HG03432 (cell line): ENCODE results near the gene GRK5.

ENCODE experiments used
- ATAC-seq: cut with Tn5 transposase; IDR thresholded peaks from one replicate; pipeline ENCODE4 v1.9.1; 2021; ENCODE audit warnings: mild to moderate bottlenecking, moderate library complexity; ENCODE audit not compliant: unreplicated experiment

Gene GRK5

GRCh38 chr10:119415121-119415520 is 207.8 kb downstream of the GRK5 start:
- no peak for ATAC-seq

- no peak for ATAC-seq
Measured at GRCh38 chr10:119415536-119416503, 208.4 kb downstream of the GRK5 start.

GRCh38 chr10:119416855-119417254 is 209.5 kb downstream of the GRK5 start:
- peak; percentile 66 for ATAC-seq

GRCh38 chr10:119417852-119418251 is 210.5 kb downstream of the GRK5 start:
- ATAC-seq: no peak

GRCh38 chr10:119418362-119418761 is 211.0 kb downstream of the GRK5 start:
- no peak for ATAC-seq

GRCh38 chr10:119419931-119420330 is 212.6 kb downstream of the GRK5 start:
- no peak for ATAC-seq

GRCh38 chr10:119420950-119421875 is 213.8 kb downstream of the GRK5 start:
- no peak for ATAC-seq

- ATAC-seq: no peak
Measured at GRCh38 chr10:119421891-119422681, 214.7 kb downstream of the GRK5 start.

- ATAC-seq: no peak
Measured at GRCh38 chr10:119422682-119423509, 215.5 kb downstream of the GRK5 start.

GRCh38 chr10:119423510-119424257 is 216.3 kb downstream of the GRK5 start:
- no peak for ATAC-seq

GRCh38 chr10:119424258-119424975 is 217.0 kb downstream of the GRK5 start:
- ATAC-seq: no peak

GRCh38 chr10:119425102-119425880 is 217.9 kb downstream of the GRK5 start:
- no peak for ATAC-seq

- no peak for ATAC-seq
Measured at GRCh38 chr10:119425881-119426170, 218.5 kb downstream of the GRK5 start.

GRCh38 chr10:119426699-119427098 is 219.3 kb downstream of the GRK5 start:
- no peak for ATAC-seq

- no peak for ATAC-seq
Measured at GRCh38 chr10:119427263-119427864, 220.0 kb downstream of the GRK5 start.

GRCh38 chr10:119428789-119429188 is 221.4 kb downstream of the GRK5 start:
- no peak for ATAC-seq

GRCh38 chr10:119429771-119430170 is 222.4 kb downstream of the GRK5 start:
- ATAC-seq: no peak
